GM15510 (cell line): ENCODE results near the gene TMEM26.

Experiments
- POLR2A ChIP-seq: IDR thresholded peaks from 3 replicates; pipeline ENCODE4 v1.6.1; 2011; ENCODE audit warnings: borderline replicate concordance; ENCODE audit not compliant: insufficient read length; ENCODE audit errors: extremely low read depth

The TMEM26 gene

GRCh38 chr10:61470740-61471139, 17.6 kb upstream of the TMEM26 start:
- TF ChIP-seq POLR2A = no peak

GRCh38 chr10:61465901-61466632, 12.9 kb upstream of the TMEM26 start:
- TF ChIP-seq POLR2A = no peak

GRCh38 chr10:61465171-61465496, 12.0 kb upstream of the TMEM26 start:
- no peak for TF ChIP-seq POLR2A

GRCh38 chr10:61464461-61465170, 11.4 kb upstream of the TMEM26 start:
- no peak for TF ChIP-seq POLR2A

GRCh38 chr10:61463035-61463909, 10.1 kb upstream of the TMEM26 start:
- TF ChIP-seq POLR2A = no peak

- no peak for TF ChIP-seq POLR2A
These were observed 7.7 kb upstream of the TMEM26 start for GRCh38 chr10:61460835-61461234.

- no peak for TF ChIP-seq POLR2A
These were observed 4.8 kb upstream of the TMEM26 start for GRCh38 chr10:61458031-61458430.

GRCh38 chr10:61456095-61456789, 3.1 kb upstream of the TMEM26 start:
- TF ChIP-seq POLR2A = no peak

GRCh38 chr10:61455656-61456055, 2.5 kb upstream of the TMEM26 start:
- TF ChIP-seq POLR2A = no peak

- no peak for TF ChIP-seq POLR2A
These were observed 1.4 kb upstream of the TMEM26 start for GRCh38 chr10:61454541-61454940.

GRCh38 chr10:61452151-61452651, 980 bp downstream of the TMEM26 start:
- TF ChIP-seq POLR2A = no peak

GRCh38 chr10:61451357-61451756, 1.8 kb downstream of the TMEM26 start:
- no peak for TF ChIP-seq POLR2A

- TF ChIP-seq POLR2A = no peak
These were observed 4.2 kb downstream of the TMEM26 start for GRCh38 chr10:61448841-61449600.

GRCh38 chr10:61448091-61448490, 5.1 kb downstream of the TMEM26 start:
- TF ChIP-seq POLR2A = no peak
